Body of pancreas (tissue), 4 donors: ENCODE data around the gene WWTR1.

Source experiments
- CTCF ChIP-seq, 7 experiments: fragments of 450-650 bp in 4 of 7; fragments of 200-600 bp in 3 of 7; sonication (generic) in 3 of 7; IDR thresholded peaks; one replicate each; pipeline ENCODE4 v1.5.1; 2016 to 2019; ENCODE audit warnings: antibody characterized with exemption in 7 of 7
- POLR2A ChIP-seq, 3 donors: fragments of 450-650 bp; IDR thresholded peaks; one replicate each; pipeline ENCODE4 v1.6.1; 2016; ENCODE audit warnings: antibody characterized with exemption in 3 of 3, mild to moderate bottlenecking in 2 of 3

GRCh38 chr3:149538371-149538770 lies 119.5 kb downstream of the WWTR1 start:
- TF ChIP-seq CTCF (IDR thresholded peaks at IDR 0.05), result no peak
- TF ChIP-seq POLR2A (IDR thresholded peaks at IDR 0.05), result no peak
